Measurements from ENCODE around the gene PACRG.
A peak's percentile ranks its signal among the peaks of the same experiment; 100 is the strongest.

DNA sequence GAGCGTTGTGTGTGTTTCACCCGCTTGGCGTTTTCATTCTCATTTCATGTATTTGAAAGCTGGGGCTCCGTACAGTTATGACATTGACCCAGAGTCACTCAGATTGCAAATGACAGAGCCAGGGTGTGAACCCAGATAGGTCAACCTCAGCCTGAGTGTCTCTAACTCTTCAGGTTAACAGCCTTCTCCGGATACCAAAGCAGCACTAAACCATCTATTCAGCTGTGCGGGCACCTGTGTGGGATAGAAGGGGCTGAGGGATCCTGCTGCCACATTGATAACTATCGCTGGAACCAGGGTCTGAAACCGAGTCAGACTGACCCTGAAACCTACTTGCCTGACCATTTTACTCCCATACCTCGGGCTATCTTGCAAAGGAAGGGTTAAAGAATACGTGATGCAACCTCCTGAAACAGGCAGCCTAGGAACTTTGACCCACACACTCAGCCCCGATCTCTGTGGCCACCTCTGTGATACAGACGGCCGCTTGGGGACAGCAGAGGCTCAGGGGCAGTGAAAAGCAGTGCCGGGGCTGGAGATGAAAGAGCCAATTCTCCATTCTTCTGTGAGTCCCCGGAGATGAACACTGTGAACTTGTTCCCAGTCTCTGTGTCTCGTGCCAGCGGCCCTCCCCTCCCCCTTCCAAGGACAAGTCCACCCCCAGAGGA, 453.2 kb downstream of the PACRG start:
- TF ChIP-seq POLR2A (IDR thresholded peaks at IDR 0.05) (no peak), CTCF (IDR thresholded peaks at IDR 0.05 in 4 of 5, conservative IDR thresholded peaks at IDR 0.05 in 1 of 5) (peak; percentile 81 to 97 (median 87))

Measured in gastrocnemius medialis (tissue), 4 donors.